HG03575 (cell line): Measurements from ENCODE around the gene STXBP2.

Experiments
- ATAC-seq: cut with Tn5 transposase; IDR thresholded peaks from one replicate; pipeline ENCODE4 v1.9.1; 2021; ENCODE audit not compliant: unreplicated experiment, insufficient number of reproducible peaks, low FRiP score; ENCODE audit errors: extremely low read depth

The STXBP2 gene

DNA sequence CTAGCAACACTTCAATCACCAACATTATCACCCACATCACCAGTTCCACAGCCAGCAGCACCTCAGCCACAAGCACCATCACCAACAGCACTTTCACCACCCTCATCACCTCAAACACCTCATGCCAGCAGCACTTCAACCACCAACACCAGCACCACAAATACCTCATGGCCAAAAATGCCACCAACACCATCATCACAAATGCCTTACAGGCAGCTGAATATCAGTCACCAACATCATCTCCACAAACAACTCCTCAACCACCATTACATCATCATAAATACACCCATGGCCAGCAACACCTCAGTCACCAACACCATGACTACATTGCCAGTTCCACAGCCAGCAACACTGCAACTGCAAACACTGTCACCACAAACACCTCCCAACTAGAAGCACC is 54.6 kb downstream of the STXBP2 start:
- no peak for ATAC-seq

DNA sequence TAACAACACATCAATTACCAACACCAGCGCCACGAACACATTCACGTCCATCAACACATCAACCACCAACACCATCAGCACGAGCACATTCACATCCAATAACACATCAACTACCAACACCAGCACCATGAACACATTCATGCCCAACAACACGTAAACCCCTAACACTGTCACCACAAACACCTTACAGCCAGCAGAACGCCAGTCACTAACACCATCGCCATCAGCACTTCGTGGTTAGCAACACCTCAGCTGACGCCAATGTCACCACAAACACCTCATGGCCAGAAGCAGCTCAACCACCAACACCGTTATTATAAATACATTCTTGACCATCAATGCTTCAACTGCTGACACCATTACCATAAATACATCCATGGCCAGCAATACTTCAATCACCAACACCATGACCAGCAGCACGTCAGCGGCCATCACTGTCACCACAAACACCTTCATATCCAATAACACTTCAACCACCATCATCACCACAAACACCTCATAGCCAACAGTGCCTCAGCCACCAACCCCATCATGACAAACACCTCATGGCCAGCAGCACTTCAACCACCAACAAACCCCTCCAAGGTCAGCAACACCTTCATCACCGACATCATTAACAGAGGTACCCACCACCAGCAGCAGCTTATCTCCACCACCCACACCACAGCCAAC is 55.6 kb downstream of the STXBP2 start:
- no peak for ATAC-seq

DNA sequence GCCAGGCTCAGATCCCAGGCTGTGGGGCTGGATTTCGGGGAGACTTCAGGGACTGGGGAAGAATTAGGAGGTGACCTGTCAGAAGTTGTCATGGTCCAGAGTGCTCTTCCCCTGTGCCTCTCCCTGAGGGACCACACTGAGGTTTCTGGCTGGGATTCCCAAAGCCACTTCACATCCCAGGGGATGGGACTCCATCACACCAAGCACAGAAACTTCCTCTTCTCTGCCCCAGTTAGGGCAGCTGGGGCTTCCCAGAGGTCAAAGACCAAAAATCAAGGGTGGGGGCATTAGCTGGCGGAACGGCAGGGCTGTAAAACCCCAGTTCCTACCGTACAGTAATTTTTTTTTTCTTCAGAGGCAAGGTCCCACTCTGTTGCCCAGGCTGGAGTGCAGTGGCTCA is 57.6 kb downstream of the STXBP2 start:
- ATAC-seq = no peak
